Mammary epithelial cell (primary cell): ENCODE data around the gene RASSF10.

Experiments used
- CTCF ChIP-seq, 2 donors: IDR thresholded peaks in 1 of 2; conservative IDR thresholded peaks in 1 of 2; 2 replicates each; pipeline ENCODE4 v1.5.1; 2011 to 2012; ENCODE audit warnings: inconsistent platforms in 2 of 2, low read length in 2 of 2, mild to moderate bottlenecking in 2 of 2, control low read depth in 1 of 2, low read depth in 1 of 2; ENCODE audit not compliant: insufficient read depth in 1 of 2; ENCODE audit errors: extremely low read depth in 1 of 2
- EZH2 ChIP-seq: IDR thresholded peaks from 2 replicates; pipeline ENCODE4 v1.6.1; 2012; ENCODE audit warnings: low read length, inconsistent platforms, borderline replicate concordance

DNA sequence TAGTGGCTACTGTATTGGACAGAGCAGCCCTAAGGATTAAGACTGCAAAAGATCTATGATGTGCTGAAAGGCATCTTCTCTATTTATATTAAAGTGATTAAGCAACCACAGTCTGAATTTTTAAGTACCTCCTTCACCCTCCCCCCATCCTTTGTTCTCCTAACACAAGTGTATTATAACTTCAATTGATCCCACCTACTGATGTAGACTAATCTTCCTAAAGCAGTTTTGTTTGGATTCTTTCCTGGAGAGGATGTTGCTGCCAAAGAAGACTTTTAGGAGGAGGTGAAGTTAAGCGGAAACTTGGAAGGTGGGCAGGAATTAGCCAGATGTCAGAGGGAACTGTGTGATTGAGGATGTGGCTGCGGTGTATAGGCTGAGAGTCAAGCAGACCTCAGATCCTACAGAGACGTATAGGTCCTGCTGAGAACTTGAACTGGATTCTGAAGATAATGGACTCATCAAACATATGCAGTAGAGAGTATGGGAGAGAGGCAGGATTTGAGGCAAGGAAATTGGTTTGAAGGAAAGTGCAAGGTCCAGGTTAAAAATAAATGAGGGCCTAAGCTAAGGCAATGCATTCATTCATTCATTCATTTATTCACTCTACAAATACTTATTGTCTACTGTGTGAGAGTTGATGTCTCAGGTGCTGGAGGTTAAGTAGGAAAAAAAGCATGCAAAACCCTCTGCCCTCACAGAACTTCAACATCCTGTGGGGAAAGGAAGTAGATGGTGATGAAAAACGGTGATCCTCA lies 5.2 kb upstream of the RASSF10 start:
- TF ChIP-seq CTCF (conservative IDR thresholded peaks at IDR 0.05 in 1 of 2, IDR thresholded peaks at IDR 0.05 in 1 of 2; ENCODE audit: extremely low read depth in 1 of 2, insufficient read depth in 1 of 2, low read depth in 1 of 2, low read length in 2 of 2) (no peak), EZH2 (no peak)
